HCT116 (cell line): ENCODE results near the gene SCN1A. TPM values are rescaled to one million over a fixed set of nuclear protein-coding genes. Genes with fewer than 3 reads are reported as not detected.

ENCODE experiments used
- ATAC-seq: fragments of 200-7000 bp; cut with Tn5 transposase; 2 replicates; pipeline ENCODE4 v1.9.1; 2020; ENCODE audit warnings: mild to moderate bottlenecking, moderate library complexity
- BruUV-seq: library from RNA; stranded (reverse); fragments of 400-500 nt; replicated peaks from 2 replicates; lab custom pipeline; 2021; lab: Mats Ljungman, UMichigan
- CTCF ChIA-PET: fragments of 300-600 bp; sonication (Branson Sonifier 250); formaldehyde crosslinking; loops from one replicate; lab custom pipeline; 2021; ENCODE audit warnings: antibody characterized with exemption; lab: Charles Lee
- POLR2A ChIA-PET: fragments of 300-600, 350-600 bp; sonication (Branson Sonifier 250); formaldehyde crosslinking; loops from one replicate; lab custom pipeline; 2021; ENCODE audit warnings: antibody characterized with exemption; lab: Charles Lee
- RAD21 ChIA-PET, 2 experiments: fragments of 300-600 bp; sonication (Branson Sonifier 250); formaldehyde crosslinking; loops; one replicate each; lab custom pipeline; 2023; ENCODE audit warnings: low total read pairs in 2 of 2; ENCODE audit not compliant: uncharacterized antibody in 2 of 2, unreplicated experiment in 2 of 2, low non-redundant PET in 1 of 2; lab: Charles Lee
- DNase-seq: peaks from one replicate; pipeline ENCODE4 v3.0.0-alpha.2; 2010; ENCODE audit warnings: low read depth, low spot score
- H2AFZ ChIP-seq: fragments of 200-600 bp; shearing (Covaris generic), sonication (generic); 2 replicates; pipeline ENCODE4 v1.6.1; 2017; ENCODE audit warnings: low read depth, mixed run types, mixed read lengths, antibody characterized with exemption, low read length; ENCODE audit not compliant: poor library complexity, severe bottlenecking
- H3K27ac ChIP-seq: 2 replicates; pipeline ENCODE4 v1.5.1; 2012; ENCODE audit warnings: low read depth, low read length
- H3K27me3 ChIP-seq: fragments of 200-600 bp; sonication (generic); 2 replicates; pipeline ENCODE4 v1.6.1; 2016; ENCODE audit warnings: mixed run types, low read length, mixed read lengths; ENCODE audit not compliant: insufficient read depth
- H3K36me3 ChIP-seq, 2 experiments: fragments of 200-500 bp in 1 of 2; fragments of 200-600 bp in 1 of 2; sonication (Bioruptor generic) in 1 of 2; sonication (generic) in 1 of 2; 2 replicates each; pipeline versions ENCODE4 v1.5.1 to v1.6.1; 2014 to 2016; ENCODE audit warnings: low read length in 2 of 2, inconsistent platforms in 1 of 2, mixed read lengths in 1 of 2, mixed run types in 1 of 2; ENCODE audit not compliant: insufficient read depth in 2 of 2, control insufficient read depth in 1 of 2
- H3K4me1 ChIP-seq, 2 experiments: fragments of 200-600 bp in 1 of 2; sonication (generic) in 1 of 2; 2 replicates each; pipeline versions ENCODE4 v1.5.1 to v1.6.1; 2012 to 2017; ENCODE audit warnings: low read length in 2 of 2, inconsistent platforms in 1 of 2, mild to moderate bottlenecking in 1 of 2, mixed read lengths in 1 of 2, mixed run types in 1 of 2, moderate library complexity in 1 of 2; ENCODE audit not compliant: insufficient read depth in 2 of 2, control insufficient read depth in 1 of 2
- H3K4me2 ChIP-seq: fragments of 200-600 bp; sonication (generic); 2 replicates; pipeline ENCODE4 v1.6.1; 2017; ENCODE audit warnings: mixed run types, low read length, mixed read lengths
- H3K4me3 ChIP-seq, 2 experiments: fragments of 200-600 bp in 1 of 2; sonication (generic) in 1 of 2; replicated peaks in 1 of 2; 2 replicates each; pipeline ENCODE4 v1.5.1; 2011 to 2016; ENCODE audit warnings: low read length in 2 of 2, control low read depth in 1 of 2, low read depth in 1 of 2, mild to moderate bottlenecking in 1 of 2, mixed read lengths in 1 of 2, mixed run types in 1 of 2
- H3K79me2 ChIP-seq: fragments of 200-600 bp; sonication (generic); 2 replicates; pipeline ENCODE4 v1.6.1; 2017; ENCODE audit warnings: mild to moderate bottlenecking, mixed run types, low read length, moderate library complexity, mixed read lengths; ENCODE audit not compliant: insufficient read depth
- H3K9ac ChIP-seq: fragments of 200-600 bp; sonication (generic); 2 replicates; pipeline ENCODE4 v1.6.1; 2016; ENCODE audit warnings: low read length, mixed read lengths
- H3K9me2 ChIP-seq: fragments of 200-600 bp; sonication (generic), shearing (Covaris generic); 2 replicates; pipeline ENCODE4 v1.6.1; 2017; ENCODE audit warnings: mixed run types, mild to moderate bottlenecking, moderate library complexity; ENCODE audit not compliant: insufficient read depth
- H3K9me3 ChIP-seq, 2 experiments: fragments of 200-500 bp in 1 of 2; fragments of 200-600 bp in 1 of 2; sonication (Bioruptor generic) in 1 of 2; sonication (generic) in 1 of 2; 2 replicates each; pipeline ENCODE4 v1.6.1; 2014 to 2017; ENCODE audit warnings: low read length in 2 of 2, mixed read lengths in 2 of 2, inconsistent platforms in 1 of 2, low read depth in 1 of 2, mild to moderate bottlenecking in 1 of 2, mixed run types in 1 of 2, moderate library complexity in 1 of 2; ENCODE audit not compliant: control insufficient read depth in 1 of 2, insufficient read depth in 1 of 2
- H4K20me1 ChIP-seq: fragments of 200-600 bp; sonication (generic), shearing (Covaris generic); 2 replicates; pipeline ENCODE4 v1.6.1; 2017; ENCODE audit warnings: mixed run types, mild to moderate bottlenecking, moderate library complexity; ENCODE audit not compliant: insufficient read depth
- CEBPB ChIP-seq: IDR thresholded peaks from 2 replicates; pipeline ENCODE4 v1.6.1; 2012; ENCODE audit warnings: low read depth
- CTCF ChIP-seq, 3 experiments: fragments of 200-600 bp in 1 of 3; sonication (generic) in 1 of 3; IDR thresholded peaks in 2 of 3; conservative IDR thresholded peaks in 1 of 3; 2 replicates each; pipeline ENCODE4 v1.5.1; 2012 to 2017; ENCODE audit warnings: low read depth in 2 of 3, low read length in 2 of 3, antibody characterized with exemption in 1 of 3, borderline replicate concordance in 1 of 3, control low read depth in 1 of 3, mild to moderate bottlenecking in 1 of 3, mixed read lengths in 1 of 3, mixed run types in 1 of 3, moderate library complexity in 1 of 3; ENCODE audit not compliant: insufficient read depth in 1 of 3
- EGR1 ChIP-seq: IDR thresholded peaks from 2 replicates; pipeline ENCODE4 v1.6.1; 2012; ENCODE audit warnings: low read depth
- EZH2 ChIP-seq: fragments of 200-600 bp; sonication (generic); IDR thresholded peaks from 2 replicates; pipeline ENCODE4 v1.6.1; 2017; ENCODE audit warnings: antibody characterized with exemption, mixed run types
- EZH2phosphoT487 ChIP-seq: fragments of 200-600 bp; IDR thresholded peaks from 2 replicates; pipeline ENCODE4 v1.6.1; 2018; ENCODE audit warnings: antibody characterized with exemption, borderline replicate concordance
- FOSL1 ChIP-seq: IDR thresholded peaks from 2 replicates; pipeline ENCODE4 v1.6.1; 2012; ENCODE audit warnings: low read depth
- JUND ChIP-seq: IDR thresholded peaks from 2 replicates; pipeline ENCODE4 v1.6.1; 2012
- POLR2A ChIP-seq: IDR thresholded peaks from 2 replicates; pipeline ENCODE4 v1.7.0; 2011; ENCODE audit warnings: borderline replicate concordance; ENCODE audit not compliant: insufficient read depth, insufficient read length; ENCODE audit errors: extremely low read depth
- POLR2AphosphoS5 ChIP-seq: IDR thresholded peaks from 2 replicates; pipeline ENCODE4 v1.6.1; 2011; ENCODE audit warnings: mild to moderate bottlenecking, low read depth, low read length, moderate library complexity
- SIN3A ChIP-seq: IDR thresholded peaks from 2 replicates; pipeline ENCODE4 v1.6.1; 2012; ENCODE audit warnings: low read depth
- SP1 ChIP-seq: IDR thresholded peaks from 2 replicates; pipeline ENCODE4 v1.6.1; 2012; ENCODE audit warnings: low read depth
- ZFX ChIP-seq: fragments of 450-650 bp; IDR thresholded peaks from 2 replicates; pipeline ENCODE4 v1.6.1; 2017
- intact Hi-C: fragments of 100-400 bp; cut with micrococcal nuclease; formaldehyde crosslinking; loops from 2 replicates; pipeline ENCODE4 v1.10.0; 2022
- total RNA-seq: library from RNA; stranded (reverse); gene quantifications from one replicate; pipeline ENCODE4 v1.2.1, GENCODE V29; 2021; ENCODE audit not compliant: unreplicated experiment
- TF ChIP-seq, protein P1 (sequence below): IDR thresholded peaks from 2 replicates; pipeline ENCODE4 v1.6.1; 2012; ENCODE audit warnings: low read depth
- TF ChIP-seq, protein P2 (sequence below): IDR thresholded peaks from 2 replicates; pipeline ENCODE4 v1.6.1; 2011; ENCODE audit warnings: mild to moderate bottlenecking, low read length, moderate library complexity; ENCODE audit not compliant: insufficient replicate concordance; ENCODE audit errors: extremely low read depth
- TF ChIP-seq, protein P3 (sequence below): IDR thresholded peaks from 2 replicates; pipeline ENCODE4 v1.6.1; 2012
- TF ChIP-seq, protein P4 (sequence below): IDR thresholded peaks from 2 replicates; pipeline ENCODE4 v1.6.1; 2012

The SCN1A gene
- total RNA-seq, 1 experiment from 2014 or later = not detected

- TF ChIP-seq, protein P1, sequence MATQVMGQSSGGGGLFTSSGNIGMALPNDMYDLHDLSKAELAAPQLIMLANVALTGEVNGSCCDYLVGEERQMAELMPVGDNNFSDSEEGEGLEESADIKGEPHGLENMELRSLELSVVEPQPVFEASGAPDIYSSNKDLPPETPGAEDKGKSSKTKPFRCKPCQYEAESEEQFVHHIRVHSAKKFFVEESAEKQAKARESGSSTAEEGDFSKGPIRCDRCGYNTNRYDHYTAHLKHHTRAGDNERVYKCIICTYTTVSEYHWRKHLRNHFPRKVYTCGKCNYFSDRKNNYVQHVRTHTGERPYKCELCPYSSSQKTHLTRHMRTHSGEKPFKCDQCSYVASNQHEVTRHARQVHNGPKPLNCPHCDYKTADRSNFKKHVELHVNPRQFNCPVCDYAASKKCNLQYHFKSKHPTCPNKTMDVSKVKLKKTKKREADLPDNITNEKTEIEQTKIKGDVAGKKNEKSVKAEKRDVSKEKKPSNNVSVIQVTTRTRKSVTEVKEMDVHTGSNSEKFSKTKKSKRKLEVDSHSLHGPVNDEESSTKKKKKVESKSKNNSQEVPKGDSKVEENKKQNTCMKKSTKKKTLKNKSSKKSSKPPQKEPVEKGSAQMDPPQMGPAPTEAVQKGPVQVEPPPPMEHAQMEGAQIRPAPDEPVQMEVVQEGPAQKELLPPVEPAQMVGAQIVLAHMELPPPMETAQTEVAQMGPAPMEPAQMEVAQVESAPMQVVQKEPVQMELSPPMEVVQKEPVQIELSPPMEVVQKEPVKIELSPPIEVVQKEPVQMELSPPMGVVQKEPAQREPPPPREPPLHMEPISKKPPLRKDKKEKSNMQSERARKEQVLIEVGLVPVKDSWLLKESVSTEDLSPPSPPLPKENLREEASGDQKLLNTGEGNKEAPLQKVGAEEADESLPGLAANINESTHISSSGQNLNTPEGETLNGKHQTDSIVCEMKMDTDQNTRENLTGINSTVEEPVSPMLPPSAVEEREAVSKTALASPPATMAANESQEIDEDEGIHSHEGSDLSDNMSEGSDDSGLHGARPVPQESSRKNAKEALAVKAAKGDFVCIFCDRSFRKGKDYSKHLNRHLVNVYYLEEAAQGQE = no peak
- TF ChIP-seq CTCF (IDR thresholded peaks at IDR 0.05 in 2 of 3, conservative IDR thresholded peaks at IDR 0.05 in 1 of 3; ENCODE audit: borderline replicate concordance in 1 of 3, insufficient read depth in 1 of 3, low read depth in 2 of 3, low read length in 2 of 3) (no peak), SP1 (no peak), POLR2AphosphoS5 (no peak), SIN3A (no peak)
Observed at GRCh38 chr2:166081131-166081632, 46.6 kb downstream of the SCN1A start (continued).

DNA sequence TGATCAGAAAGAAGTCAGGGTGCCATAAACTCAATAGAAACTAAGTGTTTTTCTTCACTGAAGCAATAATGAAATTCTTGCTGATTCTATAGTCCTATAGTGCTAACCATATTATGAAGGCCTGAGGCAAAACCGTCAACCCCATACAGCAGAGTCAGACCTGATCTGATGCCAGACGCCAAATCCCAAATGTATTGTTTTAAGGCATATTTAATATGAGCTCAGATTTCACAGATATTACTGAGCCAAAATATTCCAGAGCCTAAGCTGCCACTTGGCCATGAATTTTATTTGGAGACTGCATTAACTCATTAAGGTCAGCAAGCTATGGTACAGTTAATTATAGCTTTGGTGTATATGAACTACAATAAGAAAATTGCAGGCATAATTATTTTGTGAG is 53.4 kb downstream of the SCN1A start:
- POLR2A ChIA-PET = no interaction called here
- TF ChIP-seq, protein P2, sequence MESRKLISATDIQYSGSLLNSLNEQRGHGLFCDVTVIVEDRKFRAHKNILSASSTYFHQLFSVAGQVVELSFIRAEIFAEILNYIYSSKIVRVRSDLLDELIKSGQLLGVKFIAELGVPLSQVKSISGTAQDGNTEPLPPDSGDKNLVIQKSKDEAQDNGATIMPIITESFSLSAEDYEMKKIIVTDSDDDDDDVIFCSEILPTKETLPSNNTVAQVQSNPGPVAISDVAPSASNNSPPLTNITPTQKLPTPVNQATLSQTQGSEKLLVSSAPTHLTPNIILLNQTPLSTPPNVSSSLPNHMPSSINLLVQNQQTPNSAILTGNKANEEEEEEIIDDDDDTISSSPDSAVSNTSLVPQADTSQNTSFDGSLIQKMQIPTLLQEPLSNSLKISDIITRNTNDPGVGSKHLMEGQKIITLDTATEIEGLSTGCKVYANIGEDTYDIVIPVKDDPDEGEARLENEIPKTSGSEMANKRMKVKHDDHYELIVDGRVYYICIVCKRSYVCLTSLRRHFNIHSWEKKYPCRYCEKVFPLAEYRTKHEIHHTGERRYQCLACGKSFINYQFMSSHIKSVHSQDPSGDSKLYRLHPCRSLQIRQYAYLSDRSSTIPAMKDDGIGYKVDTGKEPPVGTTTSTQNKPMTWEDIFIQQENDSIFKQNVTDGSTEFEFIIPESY = no peak
- TF ChIP-seq EGR1 = no peak
- no peak for TF ChIP-seq SIN3A
- TF ChIP-seq EZH2phosphoT487 = no peak
- no peak for TF ChIP-seq EZH2
- no peak for TF ChIP-seq JUND
- TF ChIP-seq FOSL1 = no peak
- TF ChIP-seq POLR2A = no peak
- TF ChIP-seq ZFX = no peak
- no peak for TF ChIP-seq CEBPB
- TF ChIP-seq, protein P3, sequence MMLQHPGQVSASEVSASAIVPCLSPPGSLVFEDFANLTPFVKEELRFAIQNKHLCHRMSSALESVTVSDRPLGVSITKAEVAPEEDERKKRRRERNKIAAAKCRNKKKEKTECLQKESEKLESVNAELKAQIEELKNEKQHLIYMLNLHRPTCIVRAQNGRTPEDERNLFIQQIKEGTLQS = no peak
- TF ChIP-seq, protein P4, sequence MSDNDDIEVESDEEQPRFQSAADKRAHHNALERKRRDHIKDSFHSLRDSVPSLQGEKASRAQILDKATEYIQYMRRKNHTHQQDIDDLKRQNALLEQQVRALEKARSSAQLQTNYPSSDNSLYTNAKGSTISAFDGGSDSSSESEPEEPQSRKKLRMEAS = no peak
- no peak for TF ChIP-seq SP1
- RAD21 ChIA-PET = no interaction called here
- no peaks in the 10 kb centered on the region for H3K4me1 ChIP-seq
- no peaks in the 10 kb centered on the region for H4K20me1 ChIP-seq
- no peaks in the 10 kb centered on the region; a peak in 1 of 4 replicates for H3K9me3 ChIP-seq
- H3K4me3 ChIP-seq = no peak overlapping the region
- H3K79me2 ChIP-seq = no peaks in the 10 kb centered on the region
- no TSS peak for BruUV-seq
- no peak overlapping the region for H3K27ac ChIP-seq
- ATAC-seq = no peak
- DNase-seq = no peak
- H3K4me2 ChIP-seq = no peak overlapping the region
- CTCF ChIA-PET = interaction anchor here (1.4 kb wide), 1 partner anchor 53 kb away, joined by 3 read pairs; the partner anchor contains the start of gene SCN1A
- H3K9me2 ChIP-seq = no peaks in the 10 kb centered on the region
- H3K36me3 ChIP-seq = no peaks in the 10 kb centered on the region
- no peak overlapping the region for H3K9ac ChIP-seq
- no peak overlapping the region for H2AFZ ChIP-seq
- peaks cover 21% of the 10 kb centered on the region for H3K27me3 ChIP-seq
- intact Hi-C loops = no loop called here
